Medulla oblongata (tissue), 1 donor: Measurements from ENCODE around the gene EIF3L.

Source experiments
- DNase-seq: peaks from one replicate; pipeline ENCODE4 v3.0.0-alpha.2; 2015; ENCODE audit errors: extremely low spot score

Gene EIF3L

DNA sequence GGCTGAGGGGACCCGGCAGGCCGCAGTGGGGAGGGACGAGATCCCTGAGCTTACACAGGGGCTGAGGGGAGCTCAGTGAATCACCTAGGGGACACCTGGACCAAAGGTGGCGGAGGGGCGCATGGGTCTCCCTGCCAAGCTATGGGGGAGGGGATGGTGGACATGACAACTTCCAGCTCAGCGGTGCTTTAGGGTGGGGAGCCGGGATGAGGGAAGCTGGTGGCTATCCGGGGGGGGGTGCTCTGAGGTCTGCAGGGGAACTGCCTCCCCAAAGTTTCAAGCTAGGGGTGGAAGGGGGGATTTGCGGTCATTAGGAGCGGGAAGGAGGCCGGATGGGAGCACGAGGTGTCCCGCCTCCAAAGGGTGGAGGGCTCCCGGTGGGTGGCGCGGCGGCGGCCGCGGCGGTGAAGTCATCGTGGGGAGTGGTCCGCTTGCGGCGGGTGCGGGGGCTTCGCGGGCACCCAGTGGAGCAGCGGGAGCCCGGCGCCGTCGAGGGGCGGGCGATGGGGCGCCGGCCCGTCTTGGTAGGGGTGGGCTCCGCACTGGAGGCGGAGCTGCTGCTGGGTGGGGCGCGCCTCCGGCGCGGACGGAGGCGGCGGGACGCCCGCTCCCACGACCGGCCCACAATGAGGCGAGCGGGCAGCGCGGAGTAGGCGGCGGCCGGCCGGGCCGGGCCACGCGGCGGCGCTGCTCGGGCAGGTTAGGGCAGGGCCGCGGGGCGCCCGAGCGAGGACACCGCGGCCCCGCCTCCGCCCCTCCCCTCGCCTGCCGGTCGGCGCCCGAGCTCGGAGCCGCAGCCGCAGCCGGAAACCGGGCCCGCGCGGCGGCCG, 56.5 kb downstream of the EIF3L start, which contains the start of gene MICALL1:
MICALL1 (plus strand) TSS at position 764 of the 830 bp plus-strand sequence. CDS start 126 bp downstream, outside the sequence.
- DNase-seq = peak; percentile 58

DNA sequence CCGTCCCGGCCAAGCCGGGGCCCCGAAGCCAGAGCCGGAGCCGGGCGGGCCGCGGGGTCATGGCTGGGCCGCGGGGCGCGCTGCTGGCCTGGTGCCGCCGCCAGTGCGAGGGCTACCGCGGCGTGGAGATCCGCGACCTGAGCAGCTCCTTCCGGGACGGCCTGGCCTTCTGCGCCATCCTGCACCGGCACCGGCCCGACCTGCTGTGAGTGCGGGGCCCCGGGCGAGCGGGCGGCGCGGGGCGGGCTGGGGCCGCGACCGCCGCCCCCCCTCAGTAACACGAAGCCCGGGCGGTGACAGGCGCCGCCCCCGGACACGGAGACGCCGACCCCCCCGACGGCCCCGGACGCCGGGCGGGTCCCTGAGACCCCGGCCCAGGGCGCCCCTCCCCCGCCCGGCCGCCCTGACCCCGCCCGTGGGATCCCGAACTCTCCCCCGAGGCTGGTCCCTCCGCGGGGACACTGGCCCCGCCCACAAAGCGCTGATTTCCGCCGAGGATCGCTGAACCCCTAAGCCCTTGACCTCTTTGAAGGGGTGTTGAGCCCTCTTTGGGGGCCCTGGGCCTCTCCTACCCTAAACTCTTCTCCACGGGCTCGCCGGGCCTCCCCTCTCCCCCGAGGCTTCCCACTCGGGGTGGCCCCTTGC, 57.3 kb downstream of the EIF3L start:
- no peak for DNase-seq

GRCh38 chr22:37907036-37907954, 58.1 kb downstream of the EIF3L start:
- no peak for DNase-seq

- DNase-seq = no peak
These were observed 60.5 kb downstream of the EIF3L start for GRCh38 chr22:37909766-37910165.

DNA sequence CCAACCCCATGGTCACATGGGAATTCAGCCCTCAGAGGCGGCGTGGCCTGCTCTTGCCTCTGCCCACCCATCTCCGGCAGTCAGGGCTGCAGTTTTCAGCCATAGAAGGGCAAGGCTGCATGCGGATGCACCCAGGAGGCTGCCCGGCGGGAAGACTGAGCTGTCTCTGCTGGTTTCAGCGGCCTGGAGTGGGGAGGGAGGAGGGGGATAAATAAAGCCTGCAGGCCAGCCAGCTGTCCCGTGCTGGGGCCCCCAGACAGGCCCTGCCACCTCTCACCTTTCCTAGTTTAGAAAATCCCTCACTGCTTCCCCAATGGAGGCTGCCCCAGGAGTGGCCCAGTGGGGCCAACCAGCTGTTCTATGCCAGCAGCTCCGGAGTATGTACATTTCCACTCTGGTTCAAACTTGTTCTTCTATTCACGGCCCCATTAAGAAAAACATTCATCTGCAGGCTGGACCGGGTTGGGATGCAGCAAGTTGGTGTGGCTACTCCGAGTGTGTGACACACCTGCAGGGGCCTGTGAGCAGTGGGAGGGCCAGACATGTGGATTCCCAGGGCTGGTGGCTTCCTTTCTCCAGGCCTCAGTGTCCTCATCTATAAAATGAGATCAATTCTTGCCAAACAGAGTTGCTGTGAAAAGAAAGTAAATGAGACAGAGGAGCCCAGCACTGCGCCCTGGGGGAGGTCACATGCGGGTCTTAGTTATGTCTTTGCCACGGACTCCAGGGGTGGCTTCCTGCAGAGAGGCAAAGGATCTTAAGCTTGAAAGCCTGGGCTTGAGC, 61.9 kb downstream of the EIF3L start:
- no peak for DNase-seq

GRCh38 chr22:37911697-37912096, 62.5 kb downstream of the EIF3L start:
- DNase-seq = no peak

DNA sequence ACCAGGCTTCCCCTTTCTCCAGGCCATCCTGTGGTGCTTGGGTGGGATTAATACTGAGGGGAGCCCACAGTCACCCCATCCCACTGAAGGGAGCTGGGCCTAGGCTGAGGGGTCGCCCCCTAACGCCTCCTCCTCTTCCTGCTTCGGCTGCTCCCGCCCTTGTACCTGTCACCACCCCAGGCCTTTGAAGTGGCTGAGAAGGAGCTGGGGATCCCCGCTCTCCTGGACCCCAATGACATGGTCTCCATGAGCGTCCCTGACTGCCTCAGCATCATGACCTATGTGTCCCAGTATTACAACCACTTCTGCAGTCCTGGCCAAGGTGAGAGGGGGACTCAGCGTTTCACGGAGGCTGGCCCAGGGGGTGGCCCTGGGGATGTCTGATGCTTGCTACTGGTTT, 63.0 kb downstream of the EIF3L start:
- DNase-seq = no peak

- DNase-seq = no peak
These were observed 64.1 kb downstream of the EIF3L start for GRCh38 chr22:37913233-37913721.

DNA sequence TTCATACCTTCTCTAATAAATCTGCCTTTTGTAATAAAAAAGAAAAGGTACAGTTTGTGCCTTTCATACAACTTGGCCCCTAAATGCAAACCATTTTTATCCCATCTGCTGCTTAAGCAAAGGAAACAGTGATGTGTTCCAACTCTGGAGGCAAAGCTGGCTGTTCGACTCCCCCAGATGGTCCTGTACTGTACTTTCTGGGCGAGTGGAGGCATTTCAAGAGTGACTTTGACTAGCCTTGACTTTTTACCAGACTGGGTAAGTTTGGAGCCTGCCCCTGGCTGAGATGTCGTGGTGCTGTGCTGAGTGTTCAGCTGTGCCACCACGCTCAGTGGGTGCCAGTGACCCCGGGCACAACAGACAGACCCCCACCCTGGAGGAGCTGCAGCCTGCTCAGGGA, 67.1 kb downstream of the EIF3L start:
- no peak for DNase-seq

GRCh38 chr22:37917874-37918548, 68.8 kb downstream of the EIF3L start:
- no peak for DNase-seq

GRCh38 chr22:37918580-37919270, 69.5 kb downstream of the EIF3L start:
- no peak for DNase-seq

DNA sequence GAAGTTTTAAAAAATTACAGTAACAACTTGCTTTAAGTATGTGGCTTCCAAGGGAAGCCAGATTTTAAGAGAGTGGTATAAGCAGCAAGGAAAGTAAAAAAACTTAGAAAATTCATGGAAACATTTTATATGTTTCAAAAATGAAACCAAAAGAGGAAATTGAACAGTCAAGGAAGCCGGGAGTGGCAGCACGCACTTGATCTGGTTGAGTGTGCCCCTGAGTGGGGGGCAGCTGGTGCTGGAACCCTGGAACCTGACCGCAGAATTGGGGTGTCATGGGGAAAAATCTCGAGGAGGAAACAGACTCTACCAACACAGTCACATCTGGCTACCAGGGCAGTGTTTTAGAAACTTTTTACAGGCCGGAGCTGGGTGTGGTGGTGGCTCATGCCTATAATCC, 70.9 kb downstream of the EIF3L start:
- no peak for DNase-seq

- no peak for DNase-seq
These were observed 73.0 kb downstream of the EIF3L start for GRCh38 chr22:37922191-37922590.

DNA sequence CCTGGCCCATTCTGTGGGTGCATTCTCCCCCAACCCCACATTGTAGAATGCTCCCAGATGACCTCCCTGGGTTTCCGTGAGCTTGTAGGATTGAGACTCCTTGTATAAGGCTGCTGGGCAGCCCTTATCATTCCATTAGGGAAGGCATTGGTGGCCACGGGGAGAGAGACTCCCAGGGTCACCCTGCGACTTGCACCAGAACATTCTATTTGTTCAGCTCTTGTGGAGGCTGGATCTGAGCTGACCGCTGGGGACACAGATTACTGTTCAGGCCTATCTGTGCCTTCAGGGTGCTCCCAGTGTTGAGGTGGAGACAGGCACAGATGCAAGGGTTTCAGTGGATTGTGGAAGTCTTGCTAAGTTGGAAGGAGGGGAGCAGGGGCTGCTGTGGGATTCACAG, 74.7 kb downstream of the EIF3L start:
- no peak for DNase-seq

DNA sequence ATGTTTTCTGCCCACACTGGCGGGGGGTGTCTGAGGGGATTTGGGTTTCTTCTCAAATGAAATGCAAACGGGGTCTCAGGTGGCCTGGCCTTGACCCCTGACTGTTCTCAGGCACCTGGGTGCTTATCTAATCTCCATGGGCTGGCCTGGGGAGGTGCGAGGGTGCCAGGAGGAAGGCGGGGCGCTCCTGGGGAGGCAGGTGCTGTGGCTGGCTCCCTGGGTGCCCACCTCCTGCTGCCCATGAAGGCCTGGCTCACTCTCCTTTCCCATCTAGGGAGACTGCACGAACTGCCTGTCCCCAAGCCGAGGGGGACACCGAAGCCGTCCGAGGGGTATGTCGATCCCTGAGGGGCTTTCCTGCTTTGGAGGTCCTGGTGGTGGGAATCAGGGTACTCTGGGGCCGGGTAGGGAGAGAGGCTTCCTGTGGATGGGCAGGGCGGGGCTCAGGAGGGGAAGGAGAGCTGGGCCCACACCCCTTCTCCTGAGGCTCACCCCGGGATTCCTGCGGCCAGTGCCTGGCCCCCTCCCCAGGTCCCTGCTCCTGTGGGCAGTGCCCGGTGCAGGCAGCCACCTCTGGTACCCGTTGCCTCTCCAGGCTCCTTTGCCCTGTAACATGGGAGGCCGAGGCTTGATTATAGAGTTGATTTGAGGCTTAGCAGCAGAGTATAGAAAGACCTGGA, 75.3 kb downstream of the EIF3L start:
- DNase-seq = no peak

GRCh38 chr22:37925330-37925729, 76.1 kb downstream of the EIF3L start:
- no peak for DNase-seq

DNA sequence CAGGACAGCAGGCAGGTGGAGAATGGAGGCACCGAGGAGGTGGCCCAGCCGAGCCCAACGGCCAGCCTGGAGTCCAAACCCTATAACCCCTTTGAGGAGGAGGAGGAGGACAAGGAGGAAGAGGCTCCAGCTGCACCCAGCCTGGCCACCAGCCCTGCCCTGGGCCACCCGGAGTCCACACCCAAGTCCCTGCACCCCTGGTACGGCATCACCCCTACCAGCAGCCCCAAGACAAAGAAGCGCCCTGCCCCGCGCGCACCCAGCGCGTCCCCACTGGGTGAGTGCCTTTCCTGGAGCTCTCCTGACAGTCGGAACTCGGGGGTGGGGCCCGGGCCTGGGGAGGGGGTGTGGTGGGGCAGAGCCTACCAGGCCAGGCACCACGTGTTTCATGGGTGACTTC, 76.5 kb downstream of the EIF3L start:
- no peak for DNase-seq

DNA sequence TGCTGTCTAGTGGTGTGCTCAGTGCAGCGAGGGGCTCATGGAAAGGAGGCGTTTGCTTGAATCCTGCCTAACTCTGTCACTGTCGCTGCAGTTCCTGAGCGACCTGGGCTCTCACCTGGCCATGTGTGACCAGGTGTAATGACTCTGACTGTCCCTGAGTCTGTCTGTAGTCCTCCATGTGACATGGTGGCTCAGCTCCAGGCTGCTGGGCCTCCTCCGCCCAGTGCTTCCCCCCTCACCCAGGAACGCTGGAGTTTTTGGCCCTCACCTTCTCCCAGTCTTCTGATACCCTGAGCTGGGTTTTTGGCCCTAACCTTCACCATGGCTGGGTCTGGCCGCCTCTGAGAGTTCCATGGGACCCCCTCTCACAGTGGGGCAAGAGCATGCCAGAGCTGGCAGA, 77.1 kb downstream of the EIF3L start:
- no peak for DNase-seq
